GM12875 (cell line): ENCODE data around the gene HOXA6.

Experiments
- H3K4me3 ChIP-seq: one replicate; pipeline ENCODE4 v1.5.1; 2011; ENCODE audit warnings: low read depth, low read length, control low read depth
- CTCF ChIP-seq: IDR thresholded peaks from 2 replicates; pipeline ENCODE4 v1.5.1; 2011; ENCODE audit warnings: low read depth, mild to moderate bottlenecking, control low read depth, inconsistent platforms, low read length, moderate library complexity, borderline replicate concordance; ENCODE audit not compliant: insufficient read depth

Gene HOXA6

GRCh38 chr7:27139334-27140125 lies 8.0 kb downstream of the HOXA6 start:
- no peak overlapping the region for H3K4me3 ChIP-seq
- TF ChIP-seq CTCF = no peak

- H3K4me3 ChIP-seq = no peak overlapping the region
- TF ChIP-seq CTCF = no peak
Observed at GRCh38 chr7:27138985-27139333, 8.6 kb downstream of the HOXA6 start.

GRCh38 chr7:27138472-27138871 lies 9.1 kb downstream of the HOXA6 start:
- H3K4me3 ChIP-seq = no peak overlapping the region
- no peak for TF ChIP-seq CTCF

DNA sequence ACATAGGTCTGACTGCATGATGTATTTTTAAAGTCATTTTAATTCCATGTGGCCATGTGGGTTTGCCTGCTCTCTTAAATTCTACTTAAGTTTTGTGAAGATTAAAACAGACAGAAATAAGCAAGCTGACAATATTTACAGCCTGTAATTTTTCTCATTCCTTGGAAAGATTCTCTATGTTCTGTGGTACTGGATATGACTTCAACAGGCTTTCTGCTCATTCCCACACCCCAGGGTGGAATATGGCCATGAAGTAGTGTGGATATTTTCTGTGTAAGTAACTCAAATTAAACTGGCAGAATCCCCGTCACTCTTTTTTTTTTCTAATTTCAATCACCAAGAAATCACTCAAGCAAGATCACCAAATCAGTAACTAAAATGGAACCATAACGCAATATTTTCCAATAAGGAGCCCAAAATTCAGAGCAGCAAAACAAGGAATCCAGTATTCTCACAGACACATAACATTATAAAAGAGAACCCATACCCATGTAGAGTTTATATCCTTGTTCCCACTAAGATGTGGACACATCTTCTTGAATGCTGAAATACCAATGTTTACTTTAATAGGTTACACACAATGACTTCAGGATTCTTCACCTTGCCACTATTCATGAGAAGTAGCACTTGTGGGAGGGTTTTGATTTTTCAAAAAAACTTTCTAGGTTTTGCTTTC lies 9.8 kb downstream of the HOXA6 start:
- H3K4me3 ChIP-seq = no peak overlapping the region
- TF ChIP-seq CTCF = no peak

DNA sequence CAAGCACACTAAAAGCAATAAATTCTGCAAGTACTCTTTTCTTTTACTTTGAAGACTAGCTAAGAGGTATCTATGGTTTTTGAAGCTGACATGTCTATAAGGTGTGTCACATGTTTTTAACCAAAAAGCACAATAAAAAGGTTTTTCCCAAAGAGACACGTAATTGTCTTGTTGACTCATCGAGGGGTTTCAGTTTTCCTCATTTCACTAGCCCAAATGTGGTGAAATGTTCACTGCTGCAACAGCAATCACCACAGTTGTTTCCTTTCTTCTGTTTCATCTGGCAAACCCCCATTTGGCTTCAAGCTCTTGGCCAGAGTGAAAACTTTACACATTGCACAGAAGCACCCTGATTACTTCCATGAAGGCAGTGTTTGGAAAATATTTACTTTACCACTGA lies 13.2 kb downstream of the HOXA6 start:
- no peak for TF ChIP-seq CTCF
- no peak overlapping the region for H3K4me3 ChIP-seq

DNA sequence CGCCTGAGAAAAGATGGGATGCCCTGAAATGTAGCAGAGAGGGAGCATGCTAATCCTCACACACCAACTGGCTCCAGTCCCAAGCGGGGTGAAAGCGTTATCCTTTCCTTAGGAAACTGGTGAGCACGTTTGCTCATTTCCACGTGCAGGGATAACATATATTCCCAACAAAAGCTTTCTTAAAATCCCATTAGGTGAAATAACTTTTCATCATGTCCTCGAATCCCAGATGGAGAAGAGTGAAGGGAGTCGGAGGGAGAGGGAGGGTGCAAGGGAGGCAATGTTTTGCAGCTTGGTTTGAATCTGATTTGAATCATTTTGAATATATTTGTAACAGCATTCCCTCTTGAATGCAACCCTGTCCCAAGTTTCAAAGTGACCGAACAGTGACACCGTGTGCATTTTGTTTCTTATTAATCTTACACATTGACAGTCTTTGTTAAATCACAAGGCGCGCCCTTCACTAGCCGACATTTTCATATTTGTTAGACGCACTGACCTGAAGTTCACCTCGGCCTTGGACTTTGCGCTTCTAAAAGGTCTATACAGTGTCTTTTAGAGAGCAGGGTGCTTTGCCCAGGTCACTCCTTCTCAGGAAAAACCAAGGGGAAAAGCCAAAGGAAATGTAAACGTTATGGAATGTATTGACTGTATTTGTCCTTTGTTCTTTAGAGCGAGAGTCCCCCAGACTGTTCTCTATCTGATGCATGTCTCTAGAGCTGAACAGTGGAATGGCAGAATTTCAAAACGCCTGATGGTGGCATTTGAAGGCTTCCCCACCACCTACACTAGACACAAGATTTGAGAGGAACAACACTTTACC lies 14.0 kb downstream of the HOXA6 start:
- no peak for TF ChIP-seq CTCF
- no peak overlapping the region for H3K4me3 ChIP-seq
